GM23248 (cell line): ENCODE results near the gene ERICH3. TPM values are rescaled to one million over a fixed set of nuclear protein-coding genes. Genes with fewer than 3 reads are reported as not detected.

Experiments
- DNase-seq: peaks from one replicate; pipeline ENCODE4 v3.0.0-alpha.2; 2015
- H2AFZ ChIP-seq: fragments of 200-600 bp; sonication (generic); 2 replicates; pipeline ENCODE4 v1.6.1; 2016; ENCODE audit warnings: antibody characterized with exemption
- H3F3A ChIP-seq: fragments of 200-600 bp; sonication (generic); 2 replicates; pipeline ENCODE4 v1.6.1; 2016; ENCODE audit warnings: mild to moderate bottlenecking, antibody characterized with exemption, mixed run types; ENCODE audit not compliant: insufficient read depth
- H3K27ac ChIP-seq: fragments of 200-600 bp; sonication (generic); 2 replicates; pipeline ENCODE4 v1.5.1; 2016; ENCODE audit warnings: mild to moderate bottlenecking
- H3K27me3 ChIP-seq: fragments of 200-600 bp; sonication (generic); replicated peaks from 2 replicates; pipeline ENCODE4 v1.6.1; 2016; ENCODE audit warnings: mild to moderate bottlenecking; ENCODE audit not compliant: insufficient read depth
- H3K36me3 ChIP-seq: fragments of 200-600 bp; sonication (generic); 2 replicates; pipeline ENCODE4 v1.6.1; 2016; ENCODE audit warnings: low read depth, mild to moderate bottlenecking
- H3K4me1 ChIP-seq: fragments of 200-600 bp; sonication (generic); 2 replicates; pipeline ENCODE4 v1.6.1; 2016; ENCODE audit warnings: mild to moderate bottlenecking; ENCODE audit not compliant: insufficient read depth
- H3K4me2 ChIP-seq: fragments of 200-600 bp; sonication (generic); one replicate; pipeline ENCODE4 v1.6.1; 2016; ENCODE audit warnings: mild to moderate bottlenecking; ENCODE audit not compliant: unreplicated experiment
- H3K4me3 ChIP-seq: fragments of 200-600 bp; sonication (generic); 2 replicates; pipeline ENCODE4 v1.5.1; 2016; ENCODE audit warnings: mild to moderate bottlenecking
- H3K79me2 ChIP-seq: fragments of 200-600 bp; sonication (generic); 2 replicates; pipeline ENCODE4 v1.6.1; 2016; ENCODE audit warnings: mild to moderate bottlenecking; ENCODE audit not compliant: insufficient read depth
- H3K9ac ChIP-seq: fragments of 200-600 bp; sonication (generic); 2 replicates; pipeline ENCODE4 v1.6.1; 2016; ENCODE audit warnings: mild to moderate bottlenecking
- H3K9me2 ChIP-seq: fragments of 200-600 bp; sonication (generic); 2 replicates; pipeline ENCODE4 v1.6.1; 2016; ENCODE audit warnings: mixed run types, mild to moderate bottlenecking, moderate library complexity; ENCODE audit not compliant: insufficient read depth
- H3K9me3 ChIP-seq: fragments of 200-600 bp; sonication (generic); one replicate; pipeline ENCODE4 v1.6.1; 2017; ENCODE audit warnings: low read depth
- H4K20me1 ChIP-seq: fragments of 200-600 bp; sonication (generic); 2 replicates; pipeline ENCODE4 v1.6.0; 2016; ENCODE audit not compliant: insufficient read depth
- EZH2 ChIP-seq: fragments of 200-600 bp; sonication (generic); IDR thresholded peaks from 2 replicates; pipeline ENCODE4 v1.6.1; 2018; ENCODE audit warnings: antibody characterized with exemption, mild to moderate bottlenecking; ENCODE audit not compliant: insufficient read depth, poor library complexity, severe bottlenecking
- EZH2phosphoT487 ChIP-seq: fragments of 200-600 bp; sonication (generic); IDR thresholded peaks from 2 replicates; pipeline ENCODE4 v1.6.1; 2018; ENCODE audit warnings: antibody characterized with exemption, moderate library complexity, mild to moderate bottlenecking, low read depth; ENCODE audit not compliant: insufficient read depth
- WGBS, 2 experiments: methylation state at CpG; one replicate each; pipeline ENCODE4 v1.1.6; 2015 to 2017; ENCODE audit warnings: low lambda C conversion rate in 2 of 2, low coverage in 1 of 2; ENCODE audit errors: missing lambda C conversion rate in 2 of 2; 5-methylcytosine and 5-hydroxymethylcytosine counted together
- in situ Hi-C: fragments of 300-500 bp; cut with MboI; formaldehyde crosslinking; loops from 2 replicates; pipeline ENCODE4 v1.15.0; 2020
- polyA plus RNA-seq: library from polyadenylated mRNA; unstranded; fragments of >200 nt; fragmentation: Nextera tagmentation; extraction: Ambion mirVana; gene quantifications from 2 replicates; pipeline ENCODE4 v1.2.1, GENCODE V29; 2016
- total RNA-seq: library from RNA; depleted of rRNA; stranded (reverse); fragments of >200 nt; shearing (Covaris generic); gene quantifications from 2 replicates; pipeline ENCODE4 v1.2.3, GENCODE V29; 2014

Gene ERICH3
- total and polyA plus RNA-seq, 2 experiments from 2014 or later = not detected

DNA sequence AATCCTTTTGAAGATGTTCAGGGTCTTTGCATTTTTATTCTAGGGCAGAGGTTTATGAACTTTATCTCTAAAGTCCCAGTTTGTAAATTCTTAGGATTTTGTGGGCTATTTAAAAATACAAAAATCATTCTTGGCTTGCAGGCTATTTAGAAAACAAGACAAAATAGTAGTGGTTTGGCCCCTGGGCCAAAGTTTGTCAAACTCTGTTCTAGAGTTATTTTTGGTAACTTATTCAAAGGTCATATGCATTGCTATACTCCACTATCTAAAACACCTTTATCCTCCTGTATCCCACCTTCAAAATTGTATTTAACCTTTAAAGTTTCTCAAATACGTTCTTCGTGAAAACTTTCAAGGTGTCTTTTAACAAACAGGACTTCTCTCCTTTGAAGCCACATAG lies 85.7 kb downstream of the ERICH3 start:
- Histone ChIP-seq H3K4me2 (no peak overlapping the region), H2AFZ (no peak overlapping the region), H3K9me2 (no peaks in the 10 kb centered on the region), H3K27me3 (0 out of 2 replicates have a peak, but pooled peaks cover 4% of the 10 kb centered on the region), H3F3A (no peaks in the 10 kb centered on the region), H3K36me3 (no peaks in the 10 kb centered on the region), H3K27ac (no peak overlapping the region), H3K9me3 (no peaks in the 10 kb centered on the region), H3K4me3 (no peak overlapping the region), H3K79me2 (no peaks in the 10 kb centered on the region), H3K4me1 (no peaks in the 10 kb centered on the region), H3K9ac (no peak overlapping the region), H4K20me1 (no peaks in the 10 kb centered on the region)
- WGBS, 2 experiments = 86% methylated on average over 2 of the region's 2 CpGs
- in situ Hi-C loops = no loop called here
- TF ChIP-seq EZH2 (no peak), EZH2phosphoT487 (no peak)
- no peak for DNase-seq

- 32 to 37% methylated on average over 4 of the region's 4 CpGs for WGBS, 2 experiments
These were observed 87.2 kb downstream of the ERICH3 start for GRCh38 chr1:74586253-74586897.

DNA sequence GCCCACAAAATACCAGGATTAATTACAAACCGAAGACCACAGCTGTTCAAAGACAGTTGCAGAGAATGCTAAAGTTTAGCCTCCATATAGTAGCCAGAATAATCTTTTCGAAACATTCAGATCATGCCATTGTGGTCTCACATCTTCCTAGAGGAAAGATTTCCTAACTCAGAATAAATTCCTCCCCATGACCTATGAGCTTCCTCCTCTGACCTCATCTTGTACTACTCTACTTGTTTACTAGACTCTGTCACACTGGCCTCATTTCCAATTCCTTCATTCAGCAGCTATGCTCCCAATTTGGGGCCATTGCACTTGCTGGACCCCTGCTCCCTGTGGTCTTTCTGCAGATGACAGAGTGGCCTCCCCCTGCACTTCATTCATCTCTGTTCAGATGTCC lies 89.4 kb downstream of the ERICH3 start:
- 40 to 50% methylated on average over 2 of the region's 2 CpGs for WGBS, 2 experiments
- Histone ChIP-seq H3K9me2 (no peaks in the 10 kb centered on the region), H3K4me2 (no peak overlapping the region), H3K4me1 (no peaks in the 10 kb centered on the region), H3F3A (no peaks in the 10 kb centered on the region), H3K36me3 (no peaks in the 10 kb centered on the region), H4K20me1 (no peaks in the 10 kb centered on the region), H3K27me3 (0 out of 2 replicates have a peak, but pooled peaks cover 7% of the 10 kb centered on the region), H2AFZ (no peak overlapping the region), H3K27ac (no peak overlapping the region), H3K79me2 (no peaks in the 10 kb centered on the region), H3K9me3 (no peaks in the 10 kb centered on the region), H3K9ac (no peak overlapping the region), H3K4me3 (no peak overlapping the region)
- in situ Hi-C loops = no loop called here
- no peak for TF ChIP-seq EZH2phosphoT487
- no peak for TF ChIP-seq EZH2
- DNase-seq = peak; percentile 6

More at GRCh38 chr1:74586253-74586897, 87.2 kb downstream of the ERICH3 start:
- no peak overlapping the region for H3K9ac ChIP-seq
- no peaks in the 10 kb centered on the region for H4K20me1 ChIP-seq
- H3K27ac ChIP-seq = no peak overlapping the region
- H3K4me3 ChIP-seq = no peak overlapping the region
- H3K27me3 ChIP-seq = no peaks in the 10 kb centered on the region
- H3K36me3 ChIP-seq = no peaks in the 10 kb centered on the region
- peak; percentile 2 for DNase-seq
- no peaks in the 10 kb centered on the region for H3K9me2 ChIP-seq
- peak overlapping the region; percentile 30 for H2AFZ ChIP-seq
- peak overlapping the region; percentile 29 for H3K4me2 ChIP-seq
- no peak for TF ChIP-seq EZH2
- no peak for TF ChIP-seq EZH2phosphoT487
- in situ Hi-C loops = no loop called here
- H3F3A ChIP-seq = no peaks in the 10 kb centered on the region
- H3K79me2 ChIP-seq = no peaks in the 10 kb centered on the region
- H3K4me1 ChIP-seq = no peaks in the 10 kb centered on the region
- no peaks in the 10 kb centered on the region for H3K9me3 ChIP-seq

DNA sequence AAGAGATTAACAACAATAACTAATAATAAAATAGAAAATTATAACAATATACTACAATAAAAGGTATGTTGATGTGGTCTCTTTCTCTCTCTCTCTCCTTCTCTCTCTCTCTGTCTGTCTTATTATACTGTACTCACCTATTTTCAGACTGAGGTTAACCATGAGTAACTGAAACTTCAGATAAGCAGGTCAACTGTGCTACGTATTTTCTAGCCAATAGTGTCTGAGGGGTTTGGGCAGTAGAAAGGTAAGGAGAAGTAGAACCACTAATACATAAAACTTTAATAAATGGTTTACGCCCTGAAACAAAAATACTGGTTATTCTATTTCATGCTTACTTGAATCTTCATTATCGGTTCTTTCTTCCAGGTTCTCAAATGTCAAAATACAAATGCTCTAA lies 90.2 kb downstream of the ERICH3 start:
- no peaks in the 10 kb centered on the region for H3K9me3 ChIP-seq
- H3K27ac ChIP-seq = no peak overlapping the region
- H3K4me2 ChIP-seq = no peak overlapping the region
- TF ChIP-seq EZH2 = no peak
- WGBS, 2 experiments = 68 to 71% methylated on average over 3 of the region's 3 CpGs
- H3K79me2 ChIP-seq = no peaks in the 10 kb centered on the region
- H4K20me1 ChIP-seq = no peaks in the 10 kb centered on the region
- H3K9me2 ChIP-seq = no peaks in the 10 kb centered on the region
- H2AFZ ChIP-seq = no peak overlapping the region
- 0 out of 2 replicates have a peak, but pooled peaks cover 7% of the 10 kb centered on the region for H3K27me3 ChIP-seq
- H3K4me1 ChIP-seq = no peaks in the 10 kb centered on the region
- H3K9ac ChIP-seq = no peak overlapping the region
- H3K4me3 ChIP-seq = no peak overlapping the region
- DNase-seq = no peak
- no peaks in the 10 kb centered on the region for H3F3A ChIP-seq
- no peaks in the 10 kb centered on the region for H3K36me3 ChIP-seq
- in situ Hi-C loops = no loop called here
